GM21423 (cell line): Measurements from ENCODE around the gene CMTM3.
"Not testable (repeated sequence)": the region's sequence is repeated elsewhere in the genome, so short reads cannot be mapped to it uniquely, and the experiment has no call there.

ENCODE experiments used
- ATAC-seq: cut with Tn5 transposase; IDR thresholded peaks from one replicate; pipeline ENCODE4 v1.9.1; 2021; ENCODE audit warnings: mild to moderate bottlenecking, moderate library complexity; ENCODE audit not compliant: unreplicated experiment

The CMTM3 gene, protein sequence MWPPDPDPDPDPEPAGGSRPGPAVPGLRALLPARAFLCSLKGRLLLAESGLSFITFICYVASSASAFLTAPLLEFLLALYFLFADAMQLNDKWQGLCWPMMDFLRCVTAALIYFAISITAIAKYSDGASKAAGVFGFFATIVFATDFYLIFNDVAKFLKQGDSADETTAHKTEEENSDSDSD

DNA sequence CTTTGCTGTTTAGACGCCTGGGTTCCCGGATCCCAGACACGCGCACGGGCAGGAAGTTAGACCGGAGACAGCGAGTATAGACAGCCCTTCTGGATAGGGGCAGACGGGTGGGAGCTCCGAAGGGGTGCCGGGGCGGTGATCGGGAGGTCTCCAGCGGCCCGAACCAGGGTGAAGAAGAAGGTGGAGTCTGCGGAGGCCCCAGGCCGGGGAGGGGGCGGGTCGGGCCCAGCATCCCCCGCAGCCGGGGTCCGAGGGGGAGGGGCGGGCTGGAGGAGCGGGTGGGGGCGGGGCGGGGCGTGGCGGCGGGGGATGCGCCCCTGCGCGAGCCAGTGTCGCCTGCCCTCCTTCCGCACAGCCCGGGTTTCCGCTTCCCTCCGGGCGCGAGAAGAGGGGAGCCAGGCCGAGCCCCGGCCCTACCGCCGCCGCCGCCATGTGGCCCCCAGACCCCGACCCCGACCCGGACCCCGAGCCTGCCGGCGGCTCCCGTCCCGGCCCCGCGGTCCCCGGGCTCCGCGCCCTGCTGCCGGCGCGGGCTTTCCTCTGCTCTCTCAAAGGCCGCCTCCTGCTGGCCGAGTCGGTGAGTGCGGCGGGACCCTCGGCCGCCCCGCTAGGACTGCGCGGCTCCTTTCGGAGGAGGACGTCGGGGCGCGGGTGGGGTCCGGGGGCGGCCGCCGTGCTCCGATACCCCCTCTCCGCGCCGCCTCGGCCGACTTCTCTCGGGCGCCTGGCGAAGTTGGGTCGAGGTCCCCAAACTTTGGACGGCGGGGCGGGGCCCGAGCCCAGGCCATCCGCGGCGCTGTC lies at the start of gene CMTM3:
Gene CMTM3, plus strand, starts transcription at position 329 of the 801 bp plus-strand sequence. Its CDS starts 102 bp downstream, at position 431.
- ATAC-seq = peak; percentile 41

DNA sequence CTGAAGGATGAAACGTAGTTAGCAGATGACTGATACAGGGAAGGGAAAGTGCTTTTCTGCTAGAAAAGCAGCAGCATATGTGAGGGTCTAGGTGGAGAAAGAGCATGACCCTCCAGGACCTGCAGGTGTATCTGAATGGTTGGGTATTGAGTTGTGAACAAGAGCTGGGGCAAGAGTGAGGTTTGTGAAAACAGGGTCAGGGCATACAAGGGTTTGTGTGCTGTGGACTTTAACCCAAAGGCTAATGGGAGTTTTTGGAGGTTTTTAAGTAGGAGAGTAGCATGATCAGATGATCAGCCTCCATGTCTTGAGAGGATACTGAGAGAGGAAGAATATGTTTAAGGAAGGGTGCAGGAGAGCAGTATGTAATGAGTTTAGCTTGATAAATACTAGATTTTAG lies 44.4 kb upstream of the CMTM3 start:
- no peak for ATAC-seq

DNA sequence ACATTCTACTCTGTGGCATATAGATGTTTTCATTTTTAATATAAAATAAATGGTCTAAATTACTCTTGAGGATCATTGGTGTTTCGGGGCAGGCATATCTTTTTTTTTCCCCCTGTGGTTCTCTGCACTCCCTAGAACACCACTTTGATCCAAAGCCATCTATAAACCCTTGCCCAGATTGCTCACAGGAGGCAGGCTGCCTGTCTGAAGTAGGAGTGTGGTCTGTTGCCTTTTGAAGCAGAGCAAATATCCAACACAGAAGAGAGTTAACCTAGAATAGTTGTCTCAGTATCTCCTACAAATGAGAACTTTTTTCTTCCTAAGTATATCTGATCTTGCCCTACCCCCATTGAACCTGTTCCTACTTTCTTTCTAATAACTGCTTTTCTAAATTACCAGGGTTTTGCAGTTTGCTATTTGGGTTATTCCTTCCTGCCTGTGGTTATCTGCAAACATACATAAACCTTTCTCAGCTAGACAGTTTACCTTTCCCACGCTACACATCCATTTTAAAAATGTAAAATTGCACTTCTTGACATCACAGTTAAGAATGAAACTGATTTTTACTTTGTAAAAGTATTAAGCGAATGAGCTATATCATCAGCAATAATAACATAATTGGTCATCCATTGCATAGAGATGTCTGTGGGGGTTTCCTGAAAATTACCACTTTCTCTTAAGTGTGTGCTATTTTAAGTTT lies 43.0 kb upstream of the CMTM3 start:
- no peak for ATAC-seq

DNA sequence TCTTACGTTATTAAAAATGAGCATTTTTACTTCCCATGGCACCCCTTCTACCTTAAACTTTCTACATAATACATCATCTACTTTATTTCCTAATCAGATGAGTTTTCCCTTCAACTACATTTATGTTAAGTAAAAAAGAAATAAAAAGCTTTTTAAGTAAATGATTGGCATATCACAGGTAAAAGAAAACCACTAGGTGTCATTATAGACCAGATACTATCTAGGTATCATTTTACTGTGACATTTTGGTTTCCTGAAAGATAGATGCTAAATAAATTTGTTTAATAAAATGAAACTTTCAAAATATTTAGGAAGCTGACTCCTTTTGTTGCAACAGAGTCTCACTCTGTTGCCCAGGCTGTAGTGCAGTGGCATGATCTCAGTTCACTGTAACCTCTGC lies 42.1 kb upstream of the CMTM3 start:
- no peak for ATAC-seq

DNA sequence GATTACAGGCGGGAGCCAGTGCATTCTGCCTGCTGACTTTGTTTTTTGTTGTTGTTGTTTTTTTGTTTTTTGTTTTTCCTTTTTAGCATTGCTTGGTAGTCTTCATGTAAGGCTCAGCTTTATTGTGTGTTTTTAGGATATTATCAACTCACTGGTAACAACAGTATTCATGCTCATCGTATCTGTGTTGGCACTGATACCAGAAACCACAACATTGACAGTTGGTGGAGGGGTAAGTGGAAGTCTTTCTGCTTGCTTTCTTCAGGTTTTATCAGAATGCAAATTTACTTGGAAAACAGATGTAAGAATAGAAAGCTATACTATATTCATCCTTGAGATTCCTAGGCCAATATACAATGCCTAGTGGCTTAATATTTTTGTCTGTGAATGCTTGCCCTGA lies 41.5 kb upstream of the CMTM3 start:
- ATAC-seq = no peak

DNA sequence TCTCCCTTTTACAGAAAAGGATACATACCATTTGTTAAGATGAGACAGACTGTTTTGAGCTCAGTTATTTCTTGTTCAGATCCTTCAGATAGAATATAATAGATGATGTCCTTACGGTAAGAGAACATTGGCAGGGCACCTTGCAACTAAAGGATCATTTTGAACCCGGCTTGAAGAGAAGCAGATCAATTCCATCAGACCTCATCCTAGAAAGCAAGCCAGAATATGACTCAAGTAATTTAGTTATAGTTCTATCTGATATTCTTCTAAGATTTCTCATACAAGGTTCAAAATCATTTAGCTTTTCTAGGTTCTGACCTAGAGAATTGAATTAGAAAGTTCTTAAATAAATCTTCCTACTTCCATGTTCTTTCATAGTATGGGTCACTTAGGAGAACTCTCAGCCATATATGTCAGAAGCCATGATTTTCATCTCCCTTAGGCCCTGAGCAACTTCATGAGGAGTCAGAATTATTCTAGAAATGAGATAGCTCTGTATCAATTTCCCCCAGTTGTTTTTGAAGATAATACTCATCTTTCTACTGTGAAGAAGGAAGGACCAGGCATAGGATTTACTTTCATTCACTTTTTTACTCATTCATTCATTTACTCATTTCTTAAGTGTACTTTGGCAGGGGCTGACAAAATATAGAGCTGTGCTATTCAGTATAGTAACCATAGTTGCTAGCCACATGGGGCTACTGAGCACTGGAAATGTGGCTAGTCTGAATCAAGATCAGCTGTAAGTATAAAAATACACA lies 40.8 kb upstream of the CMTM3 start:
- ATAC-seq = no peak

DNA sequence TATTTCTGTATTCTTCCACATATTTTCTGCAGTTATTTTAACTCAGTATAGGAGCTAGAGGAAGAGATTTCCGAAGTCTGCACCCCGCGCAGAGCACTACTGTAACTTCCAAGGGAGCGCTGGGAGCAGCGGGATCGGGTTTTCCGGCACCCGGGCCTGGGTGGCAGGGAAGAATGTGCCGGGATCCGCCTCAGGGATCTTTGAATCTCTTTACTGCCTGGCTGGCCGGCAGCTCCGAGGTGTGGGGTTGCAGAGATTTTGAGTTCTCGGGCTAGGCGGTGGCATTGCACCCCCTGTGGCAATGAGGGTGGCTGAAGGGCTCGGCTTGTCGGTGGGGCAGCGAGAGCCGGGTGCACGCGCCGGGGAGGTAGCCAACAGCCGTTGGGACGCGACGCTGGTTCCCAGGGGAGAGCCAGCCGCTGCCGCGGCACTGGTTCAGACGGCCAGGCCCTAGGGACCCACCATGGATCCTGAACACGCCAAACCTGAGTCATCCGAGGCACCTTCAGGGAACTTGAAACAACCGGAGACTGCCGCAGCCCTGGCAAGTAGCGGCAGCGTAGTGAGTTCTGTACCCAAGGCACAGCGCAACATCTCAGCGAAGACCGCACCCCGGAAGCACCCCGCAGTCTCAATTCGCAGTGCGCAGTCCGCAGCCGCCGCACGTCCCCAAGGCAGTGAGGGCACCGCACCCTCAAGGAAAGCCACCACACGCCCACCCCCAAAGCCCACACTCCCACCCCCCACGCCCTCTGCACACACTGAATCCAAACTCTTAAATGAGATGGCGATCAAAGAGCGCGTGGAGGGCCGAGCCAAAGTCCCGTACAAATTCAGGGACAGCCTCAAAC lies 38.2 kb upstream of the CMTM3 start, which contains the start of gene CMTM1:
Gene CMTM1, plus strand, starts transcription at position 389 of the 851 bp plus-strand sequence. Its CDS starts 75 bp downstream, at position 464.
- ATAC-seq = no peak

DNA sequence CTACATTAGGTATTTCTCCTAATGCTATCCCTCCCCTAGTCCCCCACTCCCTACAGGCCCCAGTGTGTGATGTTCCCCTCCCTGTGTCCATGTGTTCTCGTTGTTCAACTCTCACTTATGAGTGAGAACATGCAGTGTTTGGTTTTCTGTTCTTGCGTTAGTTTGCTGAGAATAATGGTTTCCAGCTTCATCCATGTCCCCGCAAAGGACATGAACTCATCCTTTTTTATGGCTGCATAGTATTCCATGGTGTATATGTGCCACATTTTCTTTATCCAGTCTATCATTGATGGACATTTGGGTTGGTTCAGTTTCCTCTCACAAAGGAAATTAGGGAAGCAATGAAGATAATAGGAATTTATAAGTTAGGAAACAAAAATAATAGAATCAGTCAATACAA lies 37.2 kb upstream of the CMTM3 start:
- ATAC-seq = not testable (repeated sequence)

DNA sequence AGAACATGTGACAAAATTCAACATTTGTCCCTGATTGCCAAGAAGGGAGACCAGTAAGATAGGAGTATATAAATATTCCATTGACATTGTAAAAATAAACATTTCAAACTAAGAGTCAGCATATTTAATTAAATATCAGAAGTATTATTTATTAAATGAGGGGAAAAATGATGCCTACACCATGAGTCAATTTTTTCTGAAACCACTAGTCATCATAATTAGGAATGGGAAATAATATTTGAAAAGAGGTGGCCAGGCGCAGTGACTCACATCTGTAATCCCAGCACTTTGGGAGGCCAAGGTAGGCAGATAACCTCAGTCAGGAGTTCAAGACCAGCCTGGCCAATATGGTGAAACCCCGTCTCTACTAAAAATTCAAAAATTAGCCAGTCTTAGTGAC lies 36.1 kb upstream of the CMTM3 start:
- ATAC-seq = no peak

DNA sequence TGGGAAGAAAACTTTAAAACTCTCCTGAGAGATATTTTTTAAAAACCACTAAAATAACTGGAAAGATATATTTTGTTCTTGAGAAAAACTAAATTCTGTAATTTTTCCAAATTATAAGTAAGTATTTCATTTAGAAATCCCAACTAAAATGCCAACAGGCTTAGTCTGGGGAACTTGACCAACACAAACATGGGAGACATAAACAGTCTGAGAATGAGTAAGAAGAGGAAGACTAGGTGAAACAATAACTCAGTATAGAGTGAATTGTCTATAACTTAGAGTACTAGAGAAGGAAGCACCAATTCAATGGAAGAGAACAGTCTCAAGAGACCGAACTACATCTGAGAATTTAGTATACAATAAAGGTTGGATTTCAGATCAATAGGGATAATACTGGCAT lies 35.4 kb upstream of the CMTM3 start:
- ATAC-seq = no peak

DNA sequence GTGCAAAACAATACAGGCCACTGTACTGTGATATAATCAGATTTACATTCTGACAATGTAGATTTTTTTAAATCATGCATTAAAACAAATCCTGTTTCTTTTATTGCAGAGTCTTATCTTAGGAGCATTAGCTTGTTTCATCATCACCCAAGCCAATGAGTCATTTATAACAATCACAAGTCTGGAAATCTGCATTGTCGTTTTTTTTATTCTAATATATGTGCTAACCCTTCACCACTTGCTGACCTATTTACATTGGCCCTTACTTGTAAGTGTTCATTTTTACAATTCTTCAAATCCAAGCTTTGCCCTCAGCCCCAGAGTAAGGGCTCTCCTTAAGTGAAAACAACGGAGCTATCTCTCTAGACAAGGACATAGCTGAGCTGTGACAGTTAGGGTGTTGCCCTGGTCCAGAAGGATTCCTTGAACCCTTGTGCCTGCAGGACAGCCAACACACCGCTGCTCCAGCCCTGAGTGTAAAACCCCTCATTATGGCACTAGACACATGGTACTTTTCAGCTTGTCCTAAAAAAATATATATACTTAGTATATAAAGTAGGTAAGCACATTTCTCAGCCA lies 34.6 kb upstream of the CMTM3 start:
- ATAC-seq = no peak

DNA sequence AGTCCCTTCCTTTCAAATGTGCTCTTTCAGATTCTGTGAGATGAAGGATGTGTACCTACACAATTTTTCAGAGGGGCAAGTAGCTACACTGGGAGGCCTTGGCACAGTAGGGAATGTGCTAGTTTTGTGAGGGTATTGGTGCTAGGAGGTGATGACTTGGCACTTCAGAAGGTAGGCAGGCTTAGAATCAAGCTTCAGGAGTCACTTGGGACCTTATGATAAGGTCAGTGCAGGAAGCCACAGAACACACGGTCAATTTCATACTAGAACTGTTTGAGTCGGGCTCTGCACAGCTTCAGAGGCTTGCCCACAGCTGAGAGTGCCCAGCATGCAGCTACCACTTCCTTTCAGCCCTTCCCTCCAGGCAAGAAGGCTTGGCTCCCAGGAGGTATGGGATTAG lies 32.1 kb upstream of the CMTM3 start:
- ATAC-seq = no peak

DNA sequence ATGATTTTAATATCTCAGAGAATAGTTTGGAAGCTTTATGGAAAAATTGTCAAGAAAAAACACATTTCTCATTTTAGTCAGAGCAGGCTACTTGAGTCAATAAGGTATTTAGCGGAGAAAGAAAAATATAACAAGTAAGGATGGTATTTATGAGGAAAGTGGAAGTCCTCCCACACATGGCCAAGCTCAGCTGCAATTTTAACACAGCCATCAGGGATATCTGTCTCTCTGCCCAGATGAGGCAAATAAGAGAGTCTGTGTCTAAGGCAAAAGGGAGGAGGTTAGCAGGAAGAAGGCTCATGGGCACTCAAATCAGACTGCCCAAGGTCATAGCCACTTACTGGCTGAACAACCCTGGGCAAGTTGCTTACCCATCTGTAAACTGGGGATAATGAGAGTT lies 30.4 kb upstream of the CMTM3 start:
- ATAC-seq = no peak

DNA sequence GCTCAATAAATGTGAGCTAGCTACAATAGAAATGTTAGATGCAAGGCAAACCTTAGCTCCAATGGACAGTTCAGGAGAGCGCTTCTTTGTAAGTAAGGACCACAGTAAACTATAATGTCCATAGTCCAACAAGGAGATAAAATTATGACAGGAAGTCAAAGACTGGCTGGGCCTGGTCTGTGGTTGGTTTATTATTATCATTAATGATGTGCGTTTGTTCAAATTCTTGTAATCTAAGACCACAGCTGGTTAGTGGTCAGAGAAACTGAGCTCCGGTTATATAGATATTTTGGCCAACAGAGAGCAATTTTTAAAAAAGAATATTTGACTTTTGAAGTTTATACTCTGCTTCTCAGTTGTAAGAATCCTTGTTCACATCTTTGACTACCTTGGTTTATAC lies 30.0 kb upstream of the CMTM3 start:
- no peak for ATAC-seq

DNA sequence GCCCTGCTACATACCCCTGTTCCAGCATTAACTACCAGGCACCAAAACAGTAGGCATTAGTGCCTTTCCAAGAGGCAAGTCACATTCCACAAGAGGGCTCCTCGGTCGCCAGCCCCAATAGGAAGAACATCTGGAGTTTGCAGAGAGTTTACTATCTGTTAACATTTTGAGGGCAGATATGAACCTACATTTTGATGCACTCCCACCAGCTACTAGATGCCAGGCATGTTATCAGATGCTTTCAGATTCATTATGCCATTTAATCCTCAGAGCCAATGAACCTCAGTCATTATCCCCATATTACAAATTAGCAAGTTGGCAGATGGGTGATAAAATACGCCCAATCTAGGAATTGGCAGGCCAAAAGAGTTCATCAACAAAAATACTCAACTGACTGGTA lies 29.4 kb upstream of the CMTM3 start:
- no peak for ATAC-seq

DNA sequence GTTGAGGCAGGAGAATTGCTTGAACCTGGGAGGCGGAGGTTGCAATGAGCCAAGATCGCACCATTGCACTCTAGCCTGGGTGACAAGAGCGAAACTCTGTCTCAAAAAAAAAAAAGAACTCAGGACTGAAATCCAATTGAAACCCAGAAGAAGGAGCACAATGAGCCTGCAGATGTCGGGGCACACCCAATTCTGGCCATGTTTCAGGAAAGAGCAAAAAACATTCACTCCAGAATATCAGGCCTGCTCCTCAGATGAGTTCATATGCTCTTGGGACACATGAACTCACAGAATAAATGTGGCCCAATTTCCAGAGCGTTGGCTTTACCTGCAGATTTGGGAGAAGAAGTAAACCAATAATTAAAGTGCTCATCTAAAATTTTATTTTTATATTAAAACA lies 28.2 kb upstream of the CMTM3 start:
- no peak for ATAC-seq

DNA sequence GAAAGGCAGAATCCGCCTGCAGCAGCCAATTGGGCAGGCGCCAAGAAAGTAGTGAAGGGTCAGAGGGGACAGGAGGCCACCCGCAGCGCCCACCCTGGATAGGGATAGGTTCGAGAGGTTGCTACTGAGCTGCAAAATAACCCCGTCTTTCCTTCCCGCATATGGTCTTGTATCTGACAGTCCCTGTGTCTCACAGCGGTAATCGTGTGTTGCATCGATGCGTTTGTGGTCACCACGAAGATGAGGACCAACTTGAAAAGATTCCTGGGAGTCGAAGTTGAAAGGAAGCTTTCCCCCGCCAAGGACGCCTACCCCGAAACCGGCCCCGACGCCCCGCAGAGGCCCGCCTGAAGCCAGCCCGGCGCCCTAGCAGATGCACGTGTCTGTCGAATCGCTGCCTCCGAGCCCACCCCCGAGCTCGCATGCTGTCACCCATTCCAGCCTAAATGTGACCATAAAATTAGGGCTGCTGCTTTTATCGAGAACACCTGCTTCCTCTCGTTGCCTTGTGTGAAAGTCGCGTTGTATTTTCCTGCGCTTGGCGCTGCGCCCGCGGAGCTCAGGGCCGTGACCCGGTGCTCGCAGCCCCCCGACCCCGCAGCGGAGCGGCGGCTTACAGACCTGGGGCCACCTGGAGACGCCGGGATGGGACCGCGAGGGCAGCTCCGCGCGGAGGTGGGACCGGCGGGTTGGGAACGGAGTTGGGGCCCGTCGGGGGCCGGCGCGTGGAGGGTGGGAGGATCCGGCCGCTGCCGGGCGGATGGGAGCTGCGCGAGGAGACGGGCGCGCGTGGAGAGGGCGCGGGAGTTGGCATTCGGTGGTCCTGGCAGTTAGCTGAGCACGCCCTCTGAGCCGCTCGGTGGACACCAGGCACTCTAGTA lies 25.6 kb upstream of the CMTM3 start, which contains the start of gene CMTM2:
Gene CMTM2, plus strand, starts transcription at position 813 of the 881 bp plus-strand sequence. CDS start 145 bp downstream, outside the sequence.
- no peak for ATAC-seq

DNA sequence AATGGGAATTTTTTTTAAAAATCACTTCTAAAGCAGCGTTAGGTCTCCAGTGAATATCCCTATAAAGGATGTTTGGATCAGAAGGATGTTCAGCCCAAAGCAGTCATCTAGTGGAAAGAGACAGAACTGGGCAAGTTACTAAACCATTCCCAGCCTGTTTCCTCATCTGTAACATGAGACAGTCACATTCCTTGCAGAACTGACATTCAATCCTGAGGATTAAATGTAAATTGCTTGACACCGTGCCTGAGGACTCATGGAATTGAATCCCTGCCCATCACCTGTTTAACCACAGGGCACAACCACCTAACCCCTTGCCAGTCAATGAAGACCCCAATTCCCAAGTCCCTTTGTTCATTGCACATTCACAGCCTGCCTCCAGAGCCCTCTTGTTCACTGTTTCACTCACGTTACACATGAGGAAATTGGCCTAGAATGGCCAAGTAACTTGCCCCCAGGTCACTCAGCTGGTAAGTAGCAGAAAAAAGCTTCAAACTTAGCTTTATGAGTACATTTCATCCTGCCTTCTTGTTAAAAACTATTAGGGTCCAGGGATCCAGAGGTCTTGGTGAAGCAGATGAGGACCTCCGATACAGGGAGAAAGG lies 23.8 kb upstream of the CMTM3 start:
- ATAC-seq = no peak
